MM.1S (cell line): ENCODE data around the gene NONO.
"Not testable (repeated sequence)": the region's sequence is repeated elsewhere in the genome, so short reads cannot be mapped to it uniquely, and the experiment has no call there.

ENCODE experiments used
- DNase-seq: peaks from one replicate; pipeline ENCODE4 v3.0.0-alpha.2; 2015
- H2AFZ ChIP-seq: fragments of 300-600 bp; sonication (generic); 2 replicates; pipeline ENCODE4 v1.6.0; 2016; ENCODE audit warnings: antibody characterized with exemption, low read length
- H3F3A ChIP-seq: fragments of 300-600 bp; sonication (generic); 2 replicates; pipeline ENCODE4 v1.6.1; 2016; ENCODE audit warnings: mild to moderate bottlenecking, antibody characterized with exemption, low read length, moderate library complexity, mixed read lengths; ENCODE audit not compliant: insufficient read depth
- H3K27ac ChIP-seq: fragments of 300-600 bp; sonication (generic); 2 replicates; pipeline ENCODE4 v1.5.1; 2016; ENCODE audit warnings: mild to moderate bottlenecking, low read length
- H3K27me3 ChIP-seq: fragments of 300-600 bp; sonication (generic); replicated peaks from 2 replicates; pipeline ENCODE4 v1.6.0; 2016; ENCODE audit warnings: low read length; ENCODE audit not compliant: insufficient read depth
- H3K36me3 ChIP-seq: fragments of 300-600 bp; sonication (generic); replicated peaks from 2 replicates; pipeline ENCODE4 v1.6.1; 2016; ENCODE audit warnings: mild to moderate bottlenecking, low read length, mixed read lengths; ENCODE audit not compliant: insufficient read depth
- H3K4me1 ChIP-seq: fragments of 300-600 bp; sonication (generic); 2 replicates; pipeline ENCODE4 v1.6.1; 2016; ENCODE audit warnings: low read length, mixed read lengths
- H3K4me2 ChIP-seq: fragments of 300-600 bp; sonication (generic); 2 replicates; pipeline ENCODE4 v1.6.0; 2016; ENCODE audit warnings: low read depth, low read length
- H3K4me3 ChIP-seq: fragments of 300-600 bp; sonication (generic); 2 replicates; pipeline ENCODE4 v1.5.1; 2016; ENCODE audit warnings: low read length, mixed read lengths
- H3K79me2 ChIP-seq: fragments of 300-600 bp; sonication (generic); 2 replicates; pipeline ENCODE4 v1.6.1; 2016; ENCODE audit warnings: mixed run types, low read length, mixed read lengths
- H3K9ac ChIP-seq: fragments of 300-600 bp; sonication (generic); 2 replicates; pipeline ENCODE4 v1.6.1; 2016; ENCODE audit warnings: low read length, mixed read lengths
- H3K9me2 ChIP-seq: fragments of 300-600 bp; sonication (generic); replicated peaks from 2 replicates; pipeline ENCODE4 v1.6.1; 2016; ENCODE audit warnings: mild to moderate bottlenecking, low read length, mixed read lengths; ENCODE audit not compliant: insufficient read depth
- H3K9me3 ChIP-seq: fragments of 300-600 bp; sonication (generic); replicated peaks from 2 replicates; pipeline ENCODE4 v1.6.1; 2016; ENCODE audit warnings: mild to moderate bottlenecking, low read length, mixed read lengths; ENCODE audit not compliant: insufficient read depth
- H4K20me1 ChIP-seq: fragments of 300-600 bp; sonication (generic); 2 replicates; pipeline ENCODE4 v1.6.1; 2016; ENCODE audit warnings: mild to moderate bottlenecking, low read length, moderate library complexity, mixed read lengths; ENCODE audit not compliant: insufficient read depth
- CTCF ChIP-seq: fragments of 300-600 bp; sonication (generic); IDR thresholded peaks from 2 replicates; pipeline ENCODE4 v1.5.1; 2016; ENCODE audit warnings: antibody characterized with exemption, low read length, mixed read lengths
- EZH2 ChIP-seq: fragments of 300-600 bp; sonication (generic); optimal IDR thresholded peaks from 2 replicates; pipeline ENCODE3; 2017; ENCODE audit warnings: low read depth, mild to moderate bottlenecking, antibody characterized with exemption, low read length, mixed read lengths
- EZH2phosphoT487 ChIP-seq: fragments of 300-600 bp; sonication (generic); IDR thresholded peaks from 2 replicates; pipeline ENCODE4 v1.6.1; 2018; ENCODE audit warnings: antibody characterized with exemption, low read length

Gene NONO

GRCh38 chrX:71281300-71281699 is 2.1 kb upstream of the NONO start:
- not testable (repeated sequence) for DNase-seq, H3K27ac ChIP-seq, H3K9me2 ChIP-seq, H3K4me1 ChIP-seq, H3K27me3 ChIP-seq, H3K36me3 ChIP-seq, H3F3A ChIP-seq, H3K9ac ChIP-seq, H3K4me2 ChIP-seq, H2AFZ ChIP-seq, H3K9me3 ChIP-seq, H3K4me3 ChIP-seq
- H4K20me1 ChIP-seq = peaks cover 14% of the 10 kb centered on the region; the same call in 1 of the 2 replicates
- peaks cover 27% of the 10 kb centered on the region for H3K79me2 ChIP-seq

- Histone ChIP-seq H2AFZ (peak overlapping the region; percentile 71), H3K27me3 (no peaks in the 10 kb centered on the region), H3K36me3 (0 out of 2 replicates have a peak, but pooled peaks cover 4% of the 10 kb centered on the region), H3K27ac (peak overlapping the region; percentile 63), H3K79me2 (peaks cover 42% of the 10 kb centered on the region), H3K9ac (peak overlapping the region; percentile 71), H3F3A (no peaks in the 10 kb centered on the region), H3K4me1 (peaks cover 5% of the 10 kb centered on the region; the same call in 1 of the 2 replicates), H3K9me2 (no peaks in the 10 kb centered on the region), H3K9me3 (no peaks in the 10 kb centered on the region), H3K4me2 (peak overlapping the region; percentile 44), H3K4me3 (peak overlapping the region; percentile 47), H4K20me1 (peaks cover 20% of the 10 kb centered on the region; the same call in 1 of the 2 replicates)
- DNase-seq = no peak
- TF ChIP-seq CTCF = no peak
- no peak for TF ChIP-seq EZH2
- no peak for TF ChIP-seq EZH2phosphoT487
Measured at GRCh38 chrX:71282514-71283402, 677 bp upstream of the NONO start.

GRCh38 chrX:71285929-71286328 is 2.5 kb downstream of the NONO start:
- H3K4me3 ChIP-seq = peak overlapping the region; percentile 74
- no peaks in the 10 kb centered on the region for H3F3A ChIP-seq
- peaks cover 20% of the 10 kb centered on the region; the same call in 1 of the 2 replicates for H4K20me1 ChIP-seq
- DNase-seq = no peak
- H3K9ac ChIP-seq = no peak overlapping the region
- H3K27me3 ChIP-seq = no peaks in the 10 kb centered on the region
- TF ChIP-seq CTCF (no peak), EZH2 (no peak), EZH2phosphoT487 (no peak)
- no peaks in the 10 kb centered on the region for H3K9me3 ChIP-seq
- no peak overlapping the region for H3K27ac ChIP-seq
- peaks cover 5% of the 10 kb centered on the region; the same call in 1 of the 2 replicates for H3K4me1 ChIP-seq
- peak overlapping the region; percentile 63; the same call in 1 of the 2 replicates for H3K4me2 ChIP-seq
- H3K9me2 ChIP-seq = no peaks in the 10 kb centered on the region
- peaks cover 69% of the 10 kb centered on the region for H3K79me2 ChIP-seq
- H2AFZ ChIP-seq = no peak overlapping the region
- H3K36me3 ChIP-seq = 0 out of 2 replicates have a peak, but pooled peaks cover 4% of the 10 kb centered on the region

- no peaks in the 10 kb centered on the region; the same call in 1 of the 2 replicates for H3K36me3 ChIP-seq
- peaks cover 3% of the 10 kb centered on the region; the same call in 1 of the 2 replicates for H3K4me1 ChIP-seq
- no peak for TF ChIP-seq CTCF
- no peak for TF ChIP-seq EZH2
- no peak for TF ChIP-seq EZH2phosphoT487
- DNase-seq = no peak
- peaks cover 66% of the 10 kb centered on the region for H3K79me2 ChIP-seq
- H3K9ac ChIP-seq = no peak overlapping the region
- H3K4me3 ChIP-seq = no peak overlapping the region
- H3K9me3 ChIP-seq = no peaks in the 10 kb centered on the region
- no peak overlapping the region for H3K27ac ChIP-seq
- no peak overlapping the region for H3K4me2 ChIP-seq
- H2AFZ ChIP-seq = no peak overlapping the region
- no peaks in the 10 kb centered on the region for H3K9me2 ChIP-seq
- H3F3A ChIP-seq = no peaks in the 10 kb centered on the region
- peaks cover 5% of the 10 kb centered on the region; the same call in 1 of the 2 replicates for H4K20me1 ChIP-seq
- H3K27me3 ChIP-seq = no peaks in the 10 kb centered on the region
Measured at GRCh38 chrX:71291381-71291780, 7.9 kb downstream of the NONO start.
